GM04503 (cell line): ENCODE results near the gene AFAP1L2.
A peak's percentile ranks its signal among the peaks of the same experiment; 100 is the strongest.

Experiments used
- DNase-seq: peaks from one replicate; pipeline ENCODE4 v3.0.0-alpha.2; 2012; ENCODE audit warnings: low read depth

The AFAP1L2 gene

DNA sequence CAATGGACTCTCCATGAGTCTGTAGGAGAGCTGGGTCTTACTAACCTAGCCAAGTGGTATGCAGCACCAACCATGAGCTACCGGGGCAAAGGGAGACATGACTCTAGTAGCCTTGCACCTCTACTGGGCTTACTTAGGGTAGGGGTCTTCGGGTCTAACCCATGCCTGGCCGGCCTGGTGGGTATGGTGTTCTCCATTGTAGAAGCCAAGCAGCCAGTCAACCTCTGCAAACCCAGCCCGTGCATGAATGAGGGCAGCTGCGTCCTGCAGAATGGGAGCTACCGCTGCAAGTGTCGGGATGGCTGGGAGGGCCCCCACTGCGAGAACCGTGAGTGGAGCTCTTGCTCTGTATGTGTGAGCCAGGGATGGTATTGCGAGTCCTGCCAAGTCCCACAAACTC is 114.3 kb downstream of the AFAP1L2 start:
- DNase-seq, result no peak

GRCh38 chr10:114289096-114289436 is 115.2 kb downstream of the AFAP1L2 start:
- no peak for DNase-seq

GRCh38 chr10:114288424-114289095 is 115.7 kb downstream of the AFAP1L2 start:
- DNase-seq, result no peak

DNA sequence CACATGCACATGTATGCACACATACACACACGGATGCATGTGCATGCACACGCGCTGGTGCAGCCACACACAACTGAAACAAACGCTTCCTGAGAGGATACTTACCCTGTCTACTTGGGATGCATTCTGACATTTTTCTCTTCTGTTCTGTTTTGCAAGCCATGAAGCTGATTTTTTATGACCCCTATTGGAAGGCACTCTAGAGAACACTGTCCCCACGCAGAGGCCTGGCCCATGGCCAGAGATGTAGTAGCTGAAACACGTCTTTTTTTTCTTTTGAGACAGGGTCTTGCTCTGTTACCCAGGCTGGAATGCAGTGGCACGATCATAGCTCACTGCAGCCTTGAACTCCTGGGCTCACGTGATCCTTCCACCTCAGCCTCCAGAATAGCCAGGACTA is 117.4 kb downstream of the AFAP1L2 start:
- no peak for DNase-seq

- no peak for DNase-seq
These were observed 118.3 kb downstream of the AFAP1L2 start for GRCh38 chr10:114285961-114286441.

- no peak for DNase-seq
These were observed 119.8 kb downstream of the AFAP1L2 start for GRCh38 chr10:114284346-114285071.

GRCh38 chr10:114283535-114284234 is 120.6 kb downstream of the AFAP1L2 start:
- no peak for DNase-seq

- DNase-seq, result no peak
These were observed 121.2 kb downstream of the AFAP1L2 start for GRCh38 chr10:114283091-114283490.

GRCh38 chr10:114282526-114282925 is 121.8 kb downstream of the AFAP1L2 start:
- no peak for DNase-seq

- no peak for DNase-seq
These were observed 122.8 kb downstream of the AFAP1L2 start for GRCh38 chr10:114281461-114281860.

DNA sequence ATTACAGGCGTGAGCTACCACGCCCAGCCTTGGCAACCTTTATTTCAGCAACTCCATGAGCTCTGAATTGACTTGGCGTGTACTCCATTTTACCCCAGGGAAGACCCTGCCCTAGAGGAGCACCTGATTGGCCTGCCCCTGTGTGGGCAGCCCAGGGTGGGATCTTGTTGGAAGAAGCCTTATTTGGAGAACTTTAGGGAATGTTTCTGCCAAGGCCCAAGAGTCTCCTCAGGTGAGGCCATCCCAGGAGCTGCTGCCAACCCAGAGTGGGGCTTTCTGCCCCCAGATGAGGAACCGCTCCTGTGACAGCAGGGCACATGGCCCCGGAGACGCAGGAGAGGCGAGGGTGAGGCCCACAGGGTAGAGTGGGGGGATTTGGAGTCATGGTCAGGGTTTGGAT is 123.3 kb downstream of the AFAP1L2 start:
- no peak for DNase-seq

DNA sequence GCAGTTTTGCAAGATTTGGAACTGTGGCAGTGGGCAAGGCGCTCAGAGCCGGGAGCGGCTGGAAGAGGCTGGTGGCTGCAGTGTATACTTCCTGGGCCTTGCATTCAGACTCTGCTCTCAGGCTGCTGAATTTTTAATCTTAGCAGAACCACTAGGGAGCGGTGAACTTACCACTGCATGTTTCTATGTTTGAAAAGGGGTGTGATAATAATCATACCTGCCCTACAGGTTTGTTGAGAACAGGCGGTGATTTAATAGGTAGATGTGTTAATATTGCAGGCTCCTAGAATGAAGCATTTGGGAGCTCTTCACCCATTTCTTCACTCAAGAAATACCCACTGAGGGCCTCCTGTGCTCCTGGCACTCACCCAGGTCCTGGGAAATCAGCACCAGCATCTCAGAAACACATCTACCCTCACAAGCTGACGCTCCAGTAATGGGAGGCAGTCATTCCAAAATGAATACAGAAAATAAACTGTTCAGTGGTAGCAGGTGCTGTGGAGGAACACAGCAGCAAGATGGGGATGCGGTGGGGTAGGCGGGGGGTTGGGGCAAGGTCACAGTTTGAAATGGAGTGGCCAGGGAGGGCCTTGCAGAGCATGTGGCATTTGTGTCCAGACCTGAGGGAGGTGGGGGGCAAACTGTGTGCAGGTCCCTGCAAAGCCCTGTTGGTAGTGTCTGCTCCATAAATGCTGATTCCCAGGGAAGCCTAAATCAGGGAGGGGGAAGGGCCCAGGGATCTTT is 124.2 kb downstream of the AFAP1L2 start:
- no peak for DNase-seq

DNA sequence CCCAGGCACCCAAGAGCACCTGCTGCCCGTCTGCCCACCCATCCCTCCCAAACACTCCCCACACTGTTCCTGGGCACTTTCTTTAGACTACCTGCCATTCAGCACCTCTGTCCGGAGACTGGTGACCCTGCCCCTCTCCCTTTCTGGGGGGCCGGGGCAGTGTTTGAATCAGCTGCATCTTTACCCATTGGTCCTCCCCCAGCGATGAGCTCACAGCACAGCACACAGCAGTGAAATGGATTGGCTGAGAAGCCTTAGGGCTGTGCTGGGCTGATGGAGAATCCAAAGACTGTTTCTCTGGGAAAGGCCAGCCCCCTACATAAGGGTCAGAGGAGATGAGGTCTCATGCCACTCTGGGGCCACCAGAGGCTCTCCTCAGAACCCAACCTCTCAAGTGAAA is 125.0 kb downstream of the AFAP1L2 start:
- DNase-seq, result no peak

DNA sequence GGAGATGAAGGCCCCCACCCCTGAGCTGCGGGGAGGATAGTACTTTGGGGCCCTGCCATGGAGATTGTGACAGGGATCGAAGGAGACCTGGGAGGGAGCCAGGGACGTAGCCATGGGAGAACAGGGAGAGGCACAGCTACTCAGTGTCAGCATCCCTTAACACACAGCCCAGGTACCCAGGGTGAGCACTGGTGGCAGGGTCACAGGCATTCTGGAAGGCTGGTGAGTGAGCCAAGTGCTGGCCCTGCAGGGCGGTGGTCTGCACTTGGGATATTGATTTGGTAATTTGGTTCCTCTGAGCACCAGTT is 125.5 kb downstream of the AFAP1L2 start:
- DNase-seq, result no peak

DNA sequence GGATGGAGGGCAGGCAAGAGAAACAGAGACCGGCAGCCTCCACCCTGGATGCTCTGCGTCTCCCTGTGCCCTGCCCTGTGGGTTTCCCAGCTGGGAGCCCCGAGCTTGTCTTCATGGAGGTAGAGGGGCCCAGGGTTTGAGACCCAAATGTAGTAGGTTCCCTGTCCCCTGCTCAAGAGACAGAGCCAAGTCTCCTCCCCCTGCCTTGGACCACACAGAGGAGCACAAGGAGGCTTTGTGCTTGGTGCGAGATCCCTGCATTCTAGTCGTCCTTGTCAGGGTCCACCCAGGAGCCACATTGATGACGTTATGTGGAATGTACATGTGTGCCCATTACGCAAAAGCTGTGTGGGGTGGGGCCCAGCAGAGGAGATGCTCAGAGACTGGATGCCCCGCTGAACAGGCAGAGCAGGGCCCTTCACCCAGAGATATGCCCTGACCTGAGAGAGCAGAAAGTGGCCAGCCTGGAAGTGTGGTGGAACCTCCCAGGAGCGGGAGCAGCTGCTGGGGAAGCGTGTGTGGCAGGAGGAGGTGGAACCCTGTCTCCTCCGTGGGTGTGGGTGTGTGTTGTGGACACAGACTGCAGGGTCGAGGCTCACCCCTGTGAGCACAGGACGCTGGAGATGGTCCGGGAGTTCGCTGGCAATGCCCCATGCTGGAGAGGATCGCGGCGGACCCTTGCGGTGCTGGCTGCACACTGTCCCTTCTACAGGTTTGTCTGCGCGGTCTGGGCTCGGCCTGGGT is 126.0 kb downstream of the AFAP1L2 start:
- DNase-seq, result no peak

- DNase-seq, result no peak
These were observed 127.6 kb downstream of the AFAP1L2 start for GRCh38 chr10:114276671-114277070.

GRCh38 chr10:114276066-114276465 is 128.2 kb downstream of the AFAP1L2 start:
- DNase-seq, result no peak

DNA sequence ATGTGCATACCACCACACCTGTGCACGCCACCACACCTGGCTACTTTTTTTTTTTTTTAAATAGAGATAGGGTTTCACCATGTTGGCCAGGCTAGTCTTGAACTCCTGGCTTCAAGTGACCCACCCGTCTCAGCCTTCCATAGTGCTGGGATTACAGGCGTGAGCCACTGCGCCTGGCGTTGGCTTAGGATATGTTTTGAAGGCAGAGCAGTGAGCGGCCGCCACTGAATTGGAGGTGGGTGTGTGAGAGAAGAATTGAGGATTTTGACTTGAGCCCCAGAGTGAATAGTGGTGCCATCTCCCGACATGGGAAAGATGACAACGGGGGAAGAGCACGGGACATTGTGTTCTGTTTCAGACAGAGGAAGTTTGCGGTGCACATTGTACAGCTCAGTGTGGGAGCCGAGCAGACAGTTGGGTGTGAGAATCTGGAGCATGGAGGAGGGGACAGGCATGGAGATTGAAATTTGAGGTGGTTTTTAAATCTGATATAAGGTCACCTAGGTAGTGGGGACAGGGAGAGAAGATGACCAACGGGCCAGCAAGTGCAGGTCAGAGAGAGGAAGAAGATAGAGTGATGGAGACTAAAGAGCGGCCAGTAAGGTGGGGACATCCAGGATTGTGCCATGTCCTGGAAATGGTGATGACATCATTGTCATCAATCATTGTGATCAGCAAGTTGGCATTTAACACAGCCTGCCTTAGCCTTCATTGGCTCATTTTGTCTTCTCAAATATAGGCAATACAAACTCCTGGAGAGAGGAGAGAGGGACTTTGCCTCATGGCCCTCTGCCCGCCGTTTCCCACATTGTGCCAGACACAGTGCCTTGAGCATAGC is 129.5 kb downstream of the AFAP1L2 start:
- no peak for DNase-seq

DNA sequence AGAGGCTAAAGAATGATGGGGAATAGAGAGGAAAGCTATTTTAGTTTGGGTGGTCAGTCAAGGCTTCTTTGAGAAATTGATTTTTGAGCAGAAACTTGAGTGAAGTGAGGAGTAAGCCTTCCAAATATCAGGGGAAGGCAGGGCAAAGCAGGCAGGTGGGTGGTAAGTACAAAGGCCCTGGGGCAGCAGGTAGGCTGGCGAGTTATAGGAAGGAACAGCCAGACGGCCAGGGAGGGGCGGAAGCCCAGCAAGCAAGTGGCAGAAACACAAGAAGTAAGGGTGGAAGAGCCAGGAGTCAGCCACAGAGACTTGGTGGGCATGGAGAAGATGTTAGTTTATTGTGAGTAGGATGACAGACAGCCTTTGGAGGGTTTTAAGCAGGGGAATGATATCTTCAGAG is 130.4 kb downstream of the AFAP1L2 start:
- DNase-seq, result no peak

DNA sequence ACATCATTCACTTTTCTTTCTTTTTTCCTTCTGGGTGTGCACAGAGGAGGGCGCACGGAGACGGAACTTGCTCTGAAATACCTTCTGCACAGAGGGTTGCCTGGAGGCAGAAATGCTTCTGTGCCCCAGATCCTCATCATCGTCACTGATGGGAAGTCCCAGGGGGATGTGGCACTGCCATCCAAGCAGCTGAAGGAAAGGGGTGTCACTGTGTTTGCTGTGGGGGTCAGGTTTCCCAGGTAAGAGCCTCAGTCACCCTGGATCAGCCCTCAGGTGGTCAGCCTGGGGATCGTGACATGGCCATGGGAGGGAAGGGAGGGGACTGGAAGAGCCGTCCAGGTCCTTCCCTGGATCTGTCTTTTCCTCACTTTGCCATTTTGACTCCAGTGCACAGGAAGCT is 131.6 kb downstream of the AFAP1L2 start:
- no peak for DNase-seq

DNA sequence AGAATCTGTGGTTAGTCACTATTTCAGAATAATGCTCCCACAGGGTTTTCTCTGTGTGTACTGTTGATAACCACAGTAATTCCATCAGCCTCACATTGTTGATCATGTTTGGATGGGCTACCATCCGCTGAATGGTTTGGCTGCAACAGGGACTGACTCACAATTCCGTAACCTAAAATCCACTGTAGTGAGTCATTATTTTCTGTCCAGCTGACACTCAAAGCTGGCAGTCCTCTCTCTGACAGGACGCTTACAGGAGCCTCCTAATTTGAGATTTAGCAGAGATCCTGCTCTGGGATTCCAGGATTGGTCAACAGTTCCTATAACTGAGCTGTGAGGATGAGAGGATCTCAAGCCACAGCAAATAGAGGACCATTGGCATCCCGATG is 132.5 kb downstream of the AFAP1L2 start:
- DNase-seq, result peak; percentile 94
